ENCODE measurements around the gene SLC22A4.

The SLC22A4 gene

GRCh38 chr5:132375957-132376356, 81.8 kb downstream of the SLC22A4 start:
- TF ChIP-seq CTCF (IDR thresholded peaks at IDR 0.05) = no peak
- no peak for DNase-seq
- Histone ChIP-seq H3K36me3 (peaks cover 0 to 23% (median 7%) of the 10 kb centered on the region in 3 donors), H3K4me3 (no peak overlapping the region), H3K9me3 (no peaks in the 10 kb centered on the region), H3K4me1 (peaks cover 0 to 35% (median 22%) of the 10 kb centered on the region in 4 donors), H3K27me3 (no peaks in the 10 kb centered on the region), H3K27ac (peak overlapping the region in 1 of 2 donors; percentile 77)
- intact Hi-C loops (cut with DNase I; ENCODE audit: low total_unique reads) = no loop called here

DNA sequence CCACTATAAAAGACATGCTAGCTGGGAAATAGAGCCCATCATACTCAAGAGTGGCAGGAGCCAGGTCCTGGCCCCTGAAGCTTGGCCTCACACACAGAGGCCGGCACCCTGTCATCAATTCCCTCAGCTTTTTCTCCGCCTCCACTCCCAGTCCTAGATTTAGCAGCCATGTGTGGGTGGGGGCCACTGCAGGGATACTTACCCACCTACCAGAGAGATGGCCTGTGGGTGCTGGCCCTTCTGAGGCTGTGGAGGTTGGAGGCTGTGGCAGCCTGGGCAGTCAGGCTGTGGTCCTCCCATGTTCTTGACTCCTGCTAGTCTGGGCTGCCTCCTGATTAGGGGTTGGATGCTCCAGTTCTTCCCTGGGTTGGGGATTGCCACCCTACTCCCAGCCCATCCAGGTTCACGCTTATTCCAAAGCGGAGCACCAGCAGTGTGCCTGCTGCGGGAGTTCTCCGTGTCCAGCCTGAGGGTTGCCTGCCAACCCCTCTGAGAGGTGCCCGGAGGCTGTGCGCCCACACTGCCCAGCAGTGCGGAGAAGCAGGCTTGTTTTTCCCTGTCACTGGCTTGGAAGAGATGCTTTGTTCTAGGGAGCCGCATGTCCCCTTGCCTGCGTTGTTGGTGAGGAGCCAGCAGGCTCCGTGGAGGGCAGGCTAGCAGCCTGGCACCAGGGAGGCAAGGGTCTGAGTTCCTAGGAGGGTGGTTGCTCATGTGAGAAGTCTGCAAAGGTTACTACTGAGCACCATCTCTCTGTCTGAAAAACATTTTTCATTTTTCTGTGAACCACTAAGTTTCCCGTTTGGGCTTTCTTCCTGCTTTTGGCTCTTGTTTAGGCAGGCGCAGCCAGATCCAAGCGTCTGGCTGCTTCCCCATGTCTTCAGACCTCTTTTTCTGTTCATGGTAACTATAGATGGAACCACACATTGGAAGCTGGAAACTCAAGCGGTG, 82.8 kb downstream of the SLC22A4 start:
- H3K4me1 ChIP-seq = peaks cover 0 to 26% (median 14%) of the 10 kb centered on the region in 4 donors
- peaks cover 0 to 29% (median 7%) of the 10 kb centered on the region in 3 donors for H3K36me3 ChIP-seq
- H3K9me3 ChIP-seq = no peaks in the 10 kb centered on the region
- H3K27me3 ChIP-seq = no peaks in the 10 kb centered on the region
- peak overlapping the region; percentile 53 to 77 for H3K27ac ChIP-seq
- intact Hi-C loops (cut with DNase I; ENCODE audit: low total_unique reads) = no loop called here
- DNase-seq = no peak
- TF ChIP-seq CTCF (IDR thresholded peaks at IDR 0.05) = no peak
- peak overlapping the region; percentile 5 to 27 for H3K4me3 ChIP-seq

- peaks cover 0 to 29% (median 7%) of the 10 kb centered on the region in 3 donors for H3K36me3 ChIP-seq
- peak overlapping the region; percentile 53 to 77 for H3K27ac ChIP-seq
- peak in 1 of 2 donors; percentile 31 for DNase-seq
- TF ChIP-seq CTCF (IDR thresholded peaks at IDR 0.05) = no peak
- H3K27me3 ChIP-seq = no peaks in the 10 kb centered on the region
- no peaks in the 10 kb centered on the region for H3K9me3 ChIP-seq
- H3K4me1 ChIP-seq = peaks cover 0 to 18% (median 10%) of the 10 kb centered on the region in 4 donors
- intact Hi-C loops (cut with DNase I; ENCODE audit: low total_unique reads) = no loop called here
- no peak overlapping the region for H3K4me3 ChIP-seq
These were observed 83.5 kb downstream of the SLC22A4 start for GRCh38 chr5:132377738-132378137.

GRCh38 chr5:132378580-132378979, 84.4 kb downstream of the SLC22A4 start:
- DNase-seq = peak in 1 of 2 donors; percentile 35
- peaks cover 0 to 18% (median 10%) of the 10 kb centered on the region in 4 donors for H3K4me1 ChIP-seq

GRCh38 chr5:132380047-132380446, 85.9 kb downstream of the SLC22A4 start:
- Histone ChIP-seq H3K36me3 (peaks cover 7 to 40% (median 8%) of the 10 kb centered on the region in 3 donors), H3K4me1 (peaks cover 0 to 18% (median 10%) of the 10 kb centered on the region in 4 donors), H3K27ac (no peak overlapping the region), H3K4me3 (no peak overlapping the region), H3K27me3 (no peaks in the 10 kb centered on the region), H3K9me3 (no peaks in the 10 kb centered on the region)
- DNase-seq = no peak
- no peak for TF ChIP-seq CTCF (IDR thresholded peaks at IDR 0.05)
- intact Hi-C loops (cut with DNase I; ENCODE audit: low total_unique reads) = no loop called here

More at GRCh38 chr5:132378580-132378979, 84.4 kb downstream of the SLC22A4 start:
- no peak overlapping the region for H3K4me3 ChIP-seq
- peaks cover 0 to 29% (median 7%) of the 10 kb centered on the region in 3 donors for H3K36me3 ChIP-seq
- no peaks in the 10 kb centered on the region for H3K27me3 ChIP-seq
- intact Hi-C loops (cut with DNase I; ENCODE audit: low total_unique reads) = no loop called here
- peak overlapping the region in 1 of 2 donors; percentile 77 for H3K27ac ChIP-seq
- TF ChIP-seq CTCF (IDR thresholded peaks at IDR 0.05) = no peak
- H3K9me3 ChIP-seq = no peaks in the 10 kb centered on the region

All from tibial artery (tissue), 4 donors.